GM18870 (cell line): Measurements from ENCODE around the gene APBA1.

Source experiments
- ATAC-seq: cut with Tn5 transposase; IDR thresholded peaks from one replicate; pipeline ENCODE4 v1.9.1; 2021; ENCODE audit warnings: moderate library complexity; ENCODE audit not compliant: unreplicated experiment

APBA1 gene

DNA sequence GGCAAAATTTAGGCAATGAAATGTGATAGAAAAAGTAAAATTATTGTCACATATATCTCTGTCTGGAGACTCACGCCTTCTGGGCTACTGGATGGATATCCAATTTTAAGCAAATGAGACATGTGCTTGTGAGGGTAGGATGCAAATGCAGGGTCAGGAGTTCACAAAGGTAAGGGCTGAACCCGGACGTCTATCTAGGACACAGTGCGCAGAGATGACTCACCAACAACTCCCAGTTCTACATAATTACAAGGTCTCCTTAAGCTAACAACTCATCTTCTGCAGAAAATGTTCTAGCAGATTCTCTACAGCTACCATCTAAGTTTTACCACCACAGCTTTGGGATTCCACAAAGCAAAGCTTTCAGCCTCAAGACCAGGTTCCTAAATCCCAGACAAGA is 186.7 kb downstream of the APBA1 start:
- ATAC-seq, result no peak

- ATAC-seq, result no peak
These were observed 188.2 kb downstream of the APBA1 start for GRCh38 chr9:69483886-69484422.

- ATAC-seq, result no peak
These were observed 195.4 kb downstream of the APBA1 start for GRCh38 chr9:69476797-69477196.

DNA sequence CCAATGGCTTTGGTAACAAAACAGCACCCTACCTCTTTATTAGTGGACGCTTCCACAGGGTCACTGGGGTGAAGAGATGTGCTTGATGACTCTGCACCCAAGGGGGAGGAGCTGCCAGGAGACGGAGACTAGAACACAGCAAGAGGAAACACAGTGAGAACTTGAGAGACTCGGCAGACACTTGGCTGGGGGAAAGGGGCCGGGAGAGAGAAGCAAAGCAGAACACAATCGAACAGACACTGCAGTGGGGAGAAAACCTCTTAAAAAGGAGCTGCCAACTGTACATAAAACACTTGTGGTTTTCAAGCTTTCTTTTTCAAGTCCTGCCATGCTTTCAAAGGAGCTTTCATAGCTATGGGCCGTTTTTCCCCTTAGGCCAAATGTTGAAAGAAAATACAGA is 196.2 kb downstream of the APBA1 start:
- no peak for ATAC-seq

GRCh38 chr9:69474821-69475220 is 197.3 kb downstream of the APBA1 start:
- ATAC-seq, result no peak

DNA sequence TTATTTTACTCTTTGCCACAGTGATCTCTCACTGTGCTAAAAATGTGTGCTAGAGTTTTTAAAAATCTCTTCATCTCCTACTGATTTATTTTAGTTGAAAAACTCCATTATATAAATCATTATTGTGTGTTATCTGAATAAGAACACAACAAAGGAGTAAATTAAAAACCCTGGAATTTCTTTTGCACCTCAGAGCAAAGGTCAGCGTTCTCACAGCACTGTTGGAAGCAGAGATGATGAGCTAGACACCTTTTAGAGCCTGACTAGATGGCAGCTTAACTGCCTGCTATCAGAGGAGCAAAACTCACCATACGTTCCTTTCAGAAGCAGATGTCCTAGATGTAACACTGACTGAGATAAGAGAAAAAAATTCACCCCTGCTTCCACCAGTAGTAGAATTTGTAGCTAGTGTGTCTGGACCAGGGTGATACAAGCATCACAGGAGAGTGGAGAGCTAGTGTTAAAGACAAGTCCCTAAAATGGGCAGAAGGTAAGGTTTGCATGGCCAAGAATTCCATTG is 200.0 kb downstream of the APBA1 start:
- ATAC-seq, result no peak

- no peak for ATAC-seq
These were observed 200.7 kb downstream of the APBA1 start for GRCh38 chr9:69471433-69471832.

DNA sequence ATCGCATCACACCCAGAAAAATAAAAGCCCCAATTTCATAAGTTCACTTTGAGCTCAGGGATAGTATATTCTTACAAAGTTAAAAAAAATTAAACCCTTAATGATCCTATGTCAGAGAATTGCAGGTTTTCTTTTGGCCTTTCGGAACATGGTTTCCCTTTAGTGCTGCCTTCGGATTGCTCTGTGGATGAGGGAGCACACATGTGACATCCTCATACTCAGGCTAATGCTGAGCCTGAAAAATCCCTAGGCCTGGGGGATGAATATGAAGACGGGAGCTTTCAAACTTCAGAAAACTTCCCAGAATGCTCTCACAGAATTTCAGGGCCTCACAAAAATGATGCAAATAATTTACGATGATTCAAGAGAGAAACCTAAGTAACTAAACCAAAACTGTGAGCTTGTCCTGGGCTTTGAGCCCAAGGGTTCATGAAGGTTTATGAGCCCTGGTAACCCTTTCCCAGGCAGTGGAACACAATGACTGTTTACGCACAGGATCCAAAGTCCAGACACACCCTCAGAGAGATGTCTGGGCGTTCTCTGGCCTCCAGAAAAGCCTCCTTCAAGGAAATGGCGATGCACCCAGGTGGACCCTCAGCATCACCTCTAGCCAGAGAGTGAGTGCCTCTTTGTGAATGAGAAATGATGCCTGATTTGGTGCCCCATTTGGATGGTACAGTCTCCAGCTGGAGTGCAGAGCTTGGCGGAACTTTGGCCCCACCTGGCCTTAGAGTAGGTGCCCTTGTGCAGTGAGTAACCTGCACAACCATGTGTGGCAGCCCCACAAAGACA is 201.8 kb downstream of the APBA1 start:
- ATAC-seq, result no peak

GRCh38 chr9:69469136-69469535 is 203.0 kb downstream of the APBA1 start:
- no peak for ATAC-seq

GRCh38 chr9:69468380-69468779 is 203.8 kb downstream of the APBA1 start:
- ATAC-seq, result no peak

GRCh38 chr9:69466151-69466550 is 206.0 kb downstream of the APBA1 start:
- ATAC-seq, result no peak

DNA sequence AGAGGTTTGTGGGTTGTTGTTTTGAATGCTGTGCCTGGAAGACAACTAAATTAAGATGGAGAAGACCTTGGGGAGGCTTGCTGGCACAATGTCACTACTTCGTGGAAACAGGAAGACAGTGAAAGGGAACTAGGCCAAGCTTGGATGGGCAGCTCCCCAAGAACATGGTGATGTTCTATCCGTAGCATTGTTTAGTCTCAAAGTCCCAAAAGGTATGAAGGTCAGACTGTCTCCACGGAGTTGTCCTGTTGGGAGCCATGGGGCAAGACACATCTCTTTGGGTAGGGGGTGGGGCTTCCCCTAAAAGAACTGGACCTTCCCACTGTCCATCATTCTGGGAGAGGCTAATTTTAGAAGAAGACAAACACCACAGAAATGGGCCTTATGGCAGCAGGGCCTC is 206.7 kb downstream of the APBA1 start:
- ATAC-seq, result no peak

DNA sequence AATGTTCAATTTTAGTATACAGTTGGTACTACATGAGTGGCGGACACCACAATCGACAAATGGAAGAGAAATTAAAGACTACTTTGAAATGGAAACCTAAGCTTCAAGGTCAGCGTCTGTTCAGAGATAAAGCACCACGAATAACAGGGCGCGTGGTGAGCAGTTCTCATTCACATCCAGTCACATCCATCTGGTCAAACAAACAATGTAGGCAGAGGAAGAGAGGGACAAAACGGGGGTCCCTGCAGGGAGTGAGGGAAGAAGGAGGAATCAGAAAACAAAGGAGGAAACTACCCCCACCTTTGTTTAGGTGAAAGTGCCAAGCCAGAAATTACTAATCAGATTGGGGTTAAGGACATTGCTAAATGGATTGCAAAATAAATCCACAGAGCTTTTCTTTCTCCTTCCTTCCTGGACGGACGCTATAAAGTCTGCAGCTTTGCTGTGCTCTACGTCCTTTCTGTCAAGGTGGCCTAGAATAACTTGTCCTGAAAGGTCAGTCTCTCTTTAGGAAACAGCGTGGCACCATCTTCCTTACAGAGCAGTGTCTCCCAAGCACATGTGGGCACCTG is 208.6 kb downstream of the APBA1 start:
- no peak for ATAC-seq

- ATAC-seq, result no peak
These were observed 209.8 kb downstream of the APBA1 start for GRCh38 chr9:69462394-69462793.

DNA sequence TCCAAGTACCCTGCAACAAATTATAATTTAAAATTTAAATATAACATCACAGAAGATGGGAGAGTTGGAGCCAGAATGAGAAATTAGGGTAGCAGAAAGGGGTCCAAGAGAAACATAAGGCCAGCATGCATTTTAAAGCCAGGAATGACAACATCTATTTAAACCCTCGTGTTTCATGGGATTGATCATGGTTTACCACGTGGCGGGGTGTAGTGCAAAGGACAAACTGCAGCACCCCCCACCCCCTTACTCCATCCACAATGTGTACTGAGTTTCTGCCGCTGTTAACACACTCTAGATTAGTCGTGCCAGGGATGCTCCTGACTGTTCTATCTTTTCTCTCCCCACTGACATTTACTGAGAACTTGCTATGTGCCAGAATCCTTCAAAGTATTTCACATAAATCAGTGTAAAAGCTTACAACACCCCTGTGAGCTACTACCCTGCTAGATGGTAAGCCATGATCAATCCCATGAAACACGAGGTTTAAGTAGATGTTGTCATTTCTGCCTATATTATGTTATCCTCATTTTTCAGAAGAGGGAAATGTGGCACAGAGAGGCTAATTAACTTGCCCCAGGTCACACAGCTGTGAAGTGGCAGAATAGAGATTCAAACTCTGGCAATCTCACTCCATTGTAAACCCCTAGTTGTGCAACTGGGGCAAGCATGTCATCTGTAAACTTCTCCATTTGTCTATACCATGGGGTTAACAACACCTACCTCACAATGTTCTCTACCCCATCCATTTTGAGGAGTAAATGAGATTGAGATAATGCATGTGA is 210.9 kb downstream of the APBA1 start:
- ATAC-seq, result no peak

GRCh38 chr9:69460012-69460411 is 212.2 kb downstream of the APBA1 start:
- ATAC-seq, result no peak

GRCh38 chr9:69458176-69458575 is 214.0 kb downstream of the APBA1 start:
- no peak for ATAC-seq

- no peak for ATAC-seq
These were observed 216.0 kb downstream of the APBA1 start for GRCh38 chr9:69456201-69456600.

DNA sequence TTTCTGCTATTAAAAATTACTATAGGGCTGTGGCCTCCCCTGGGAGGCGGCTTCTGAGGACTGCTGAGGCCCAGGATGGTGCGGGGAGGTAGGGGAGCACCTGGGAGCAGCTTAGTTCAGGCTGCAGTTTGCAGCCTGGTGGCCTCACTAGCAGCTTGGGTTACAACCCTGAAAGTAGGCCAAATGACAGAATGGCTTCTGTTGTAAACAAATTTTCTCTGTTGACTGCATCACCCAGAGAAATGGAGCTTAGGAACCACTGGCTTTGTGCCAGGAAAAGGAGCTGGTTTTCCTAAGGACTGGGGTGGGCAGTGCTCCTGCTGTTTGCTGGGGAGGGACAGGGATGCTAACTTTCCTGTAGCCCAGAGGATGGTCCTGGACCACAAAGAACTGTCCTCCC is 216.9 kb downstream of the APBA1 start:
- ATAC-seq, result no peak

DNA sequence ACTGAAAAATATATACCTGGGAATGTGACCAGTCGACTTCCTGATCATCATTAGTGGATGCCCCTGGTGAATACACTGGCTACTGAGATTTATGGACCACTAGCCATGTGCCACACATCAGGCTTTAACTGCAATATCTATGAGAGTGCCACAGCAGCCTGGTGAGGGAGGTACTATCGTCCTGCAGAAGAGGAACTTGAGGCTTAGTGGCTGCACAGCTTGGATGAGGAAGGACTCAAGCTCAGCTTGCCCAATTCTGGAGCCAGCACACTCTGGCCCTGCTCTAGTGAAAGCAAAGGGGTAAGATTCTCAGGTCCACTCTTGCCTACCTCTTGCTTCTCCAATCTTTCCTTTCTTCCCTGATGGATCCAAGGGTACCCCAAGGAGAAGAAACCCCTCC is 217.8 kb downstream of the APBA1 start:
- no peak for ATAC-seq

GRCh38 chr9:69453746-69454145 is 218.4 kb downstream of the APBA1 start:
- ATAC-seq, result no peak
